ENCODE data around the gene LY9.

DNA sequence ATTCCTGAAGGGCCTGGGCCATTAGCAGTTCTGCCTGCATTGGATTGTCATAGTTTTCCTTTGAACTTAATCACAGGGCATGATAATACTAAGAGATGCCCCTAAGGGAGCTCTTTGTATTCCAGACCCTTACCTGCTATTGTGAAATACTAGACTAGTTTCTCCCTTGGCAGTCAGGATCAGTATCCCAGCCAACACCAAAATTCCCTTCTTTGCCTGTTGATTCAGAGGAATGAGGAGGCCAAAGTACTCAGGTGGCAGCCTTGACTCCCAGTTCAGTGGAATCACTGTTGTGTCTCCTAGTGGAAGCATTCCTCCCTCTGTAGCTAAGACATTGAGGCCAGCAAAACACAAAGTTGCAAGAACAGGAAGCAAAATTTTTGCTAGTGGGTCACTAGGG lies 36.2 kb upstream of the LY9 start:
- no peak for TF ChIP-seq POLR2A (IDR thresholded peaks at IDR 0.05; ENCODE audit: insufficient read depth in 1 of 2, low read depth in 2 of 2, low read length in 2 of 2)
- TF ChIP-seq RBM39 (IDR thresholded peaks at IDR 0.05; ENCODE audit: low read depth, low read length, poor library complexity, severe bottlenecking), result no peak
- TF ChIP-seq, protein P1, sequence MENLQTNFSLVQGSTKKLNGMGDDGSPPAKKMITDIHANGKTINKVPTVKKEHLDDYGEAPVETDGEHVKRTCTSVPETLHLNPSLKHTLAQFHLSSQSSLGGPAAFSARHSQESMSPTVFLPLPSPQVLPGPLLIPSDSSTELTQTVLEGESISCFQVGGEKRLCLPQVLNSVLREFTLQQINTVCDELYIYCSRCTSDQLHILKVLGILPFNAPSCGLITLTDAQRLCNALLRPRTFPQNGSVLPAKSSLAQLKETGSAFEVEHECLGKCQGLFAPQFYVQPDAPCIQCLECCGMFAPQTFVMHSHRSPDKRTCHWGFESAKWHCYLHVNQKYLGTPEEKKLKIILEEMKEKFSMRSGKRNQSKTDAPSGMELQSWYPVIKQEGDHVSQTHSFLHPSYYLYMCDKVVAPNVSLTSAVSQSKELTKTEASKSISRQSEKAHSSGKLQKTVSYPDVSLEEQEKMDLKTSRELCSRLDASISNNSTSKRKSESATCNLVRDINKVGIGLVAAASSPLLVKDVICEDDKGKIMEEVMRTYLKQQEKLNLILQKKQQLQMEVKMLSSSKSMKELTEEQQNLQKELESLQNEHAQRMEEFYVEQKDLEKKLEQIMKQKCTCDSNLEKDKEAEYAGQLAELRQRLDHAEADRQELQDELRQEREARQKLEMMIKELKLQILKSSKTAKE (CRISPR knock-in tag; IDR thresholded peaks at IDR 0.05; ENCODE audit: borderline replicate concordance), result no peak
- TF ChIP-seq SMAD1 (CRISPR knock-in tag; IDR thresholded peaks at IDR 0.05; ENCODE audit: borderline replicate concordance, low read depth), result no peak
- no peak for TF ChIP-seq EZH2 (conservative IDR thresholded peaks at IDR 0.05; ENCODE audit: low read depth, low read length)
- TF ChIP-seq, protein P2, sequence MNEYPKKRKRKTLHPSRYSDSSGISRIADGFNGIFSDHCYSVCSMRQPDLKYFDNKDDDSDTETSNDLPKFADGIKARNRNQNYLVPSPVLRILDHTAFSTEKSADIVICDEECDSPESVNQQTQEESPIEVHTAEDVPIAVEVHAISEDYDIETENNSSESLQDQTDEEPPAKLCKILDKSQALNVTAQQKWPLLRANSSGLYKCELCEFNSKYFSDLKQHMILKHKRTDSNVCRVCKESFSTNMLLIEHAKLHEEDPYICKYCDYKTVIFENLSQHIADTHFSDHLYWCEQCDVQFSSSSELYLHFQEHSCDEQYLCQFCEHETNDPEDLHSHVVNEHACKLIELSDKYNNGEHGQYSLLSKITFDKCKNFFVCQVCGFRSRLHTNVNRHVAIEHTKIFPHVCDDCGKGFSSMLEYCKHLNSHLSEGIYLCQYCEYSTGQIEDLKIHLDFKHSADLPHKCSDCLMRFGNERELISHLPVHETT (CRISPR knock-in tag; conservative IDR thresholded peaks at IDR 0.05), result no peak

Measured in HepG2 (cell line).